ENCODE results near the gene APOBR.

GRCh38 chr16:28528463-28528867 is 34.0 kb downstream of the APOBR start:
- TF ChIP-seq CTCF (IDR thresholded peaks at IDR 0.05; ENCODE audit: poor library complexity): no peak
- no peak for TF ChIP-seq EZH2 (IDR thresholded peaks at IDR 0.05; ENCODE audit: borderline replicate concordance)
- no peak for TF ChIP-seq EZH2phosphoT487 (IDR thresholded peaks at IDR 0.05; ENCODE audit: low read depth, severe bottlenecking, unreplicated experiment)
